ENCODE measurements around the gene TCTN1. TPM values are rescaled to one million over a fixed set of nuclear protein-coding genes. Genes with fewer than 3 reads are reported as not detected.

The TCTN1 gene
- polyA plus RNA-seq, 3 donors from 2014 or later: 5.2 to 11.1 (median 10.0) TPM

DNA sequence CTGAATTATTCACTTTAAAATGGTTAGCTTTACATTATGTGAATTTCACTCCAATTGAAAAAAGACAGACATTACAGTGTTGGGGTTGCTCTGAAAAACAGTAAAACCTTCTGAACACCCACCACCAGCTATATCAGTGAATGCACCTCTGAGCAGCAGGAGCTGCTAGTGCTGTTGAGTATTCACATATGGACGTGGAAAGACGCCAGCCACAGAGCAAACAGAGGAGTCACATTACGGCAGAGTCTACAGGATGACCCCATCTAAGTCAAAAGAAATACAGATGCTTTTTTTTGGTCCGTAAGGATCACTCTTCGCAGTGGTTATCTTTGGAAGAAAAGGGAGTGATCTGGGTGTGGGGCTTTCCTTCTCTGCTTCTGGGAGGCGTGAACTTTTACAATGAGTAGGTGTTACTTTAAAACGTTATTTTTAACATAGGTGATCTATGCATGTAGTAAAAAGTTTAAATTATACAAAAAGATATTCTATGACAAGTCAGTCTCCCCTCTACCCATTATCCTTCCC lies 70.4 kb downstream of the TCTN1 start:
- H3K4me3 Mint-ChIP-seq: no peak overlapping the region
- peaks cover 28 to 63% of the 10 kb centered on the region in 2 donors for H3K4me1 Mint-ChIP-seq
- peaks cover under 1 to 3% (median 2%) of the 10 kb centered on the region in 3 donors for H3K27me3 Mint-ChIP-seq (ENCODE audit: low read depth in 3 of 3)
- H3K9me3 Mint-ChIP-seq: no peaks in the 10 kb centered on the region
- peak overlapping the region in 1 of 6 donors; percentile 45 for H3K27ac Mint-ChIP-seq
- H3K36me3 Mint-ChIP-seq: peaks cover 15 to 24% (median 17%) of the 10 kb centered on the region in 3 donors
- no peak for DNase-seq

DNA sequence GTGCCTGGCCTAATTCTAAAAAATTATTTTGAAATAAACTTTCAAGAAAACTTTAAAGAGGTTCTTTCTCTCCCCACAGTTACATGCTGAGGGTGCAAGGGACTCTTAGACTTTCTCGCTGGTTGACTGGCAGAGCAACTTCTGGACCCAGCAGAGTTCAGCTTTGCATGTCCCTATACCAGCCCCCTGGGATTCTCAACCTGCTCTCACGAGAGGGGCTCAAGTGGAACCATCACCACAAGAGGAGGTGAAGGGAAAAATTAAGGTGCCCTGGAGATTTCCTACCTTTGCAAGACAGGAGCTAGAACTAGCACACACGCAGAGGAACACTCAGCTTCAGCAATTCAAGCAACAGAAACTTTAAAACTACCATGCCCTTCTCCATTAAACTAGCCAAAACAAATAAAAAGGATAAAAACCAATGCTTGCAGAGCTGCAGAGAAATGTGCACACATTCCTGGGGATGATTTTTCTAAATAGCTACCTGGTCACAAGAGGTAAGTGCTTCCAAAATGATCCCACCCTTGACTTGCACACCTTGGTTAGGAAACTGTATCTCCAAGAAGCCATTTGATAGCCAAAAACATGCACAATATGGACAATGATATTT lies 72.5 kb downstream of the TCTN1 start:
- H3K4me3 Mint-ChIP-seq: peak overlapping the region; percentile 82 to 88 (median 83)

DNA sequence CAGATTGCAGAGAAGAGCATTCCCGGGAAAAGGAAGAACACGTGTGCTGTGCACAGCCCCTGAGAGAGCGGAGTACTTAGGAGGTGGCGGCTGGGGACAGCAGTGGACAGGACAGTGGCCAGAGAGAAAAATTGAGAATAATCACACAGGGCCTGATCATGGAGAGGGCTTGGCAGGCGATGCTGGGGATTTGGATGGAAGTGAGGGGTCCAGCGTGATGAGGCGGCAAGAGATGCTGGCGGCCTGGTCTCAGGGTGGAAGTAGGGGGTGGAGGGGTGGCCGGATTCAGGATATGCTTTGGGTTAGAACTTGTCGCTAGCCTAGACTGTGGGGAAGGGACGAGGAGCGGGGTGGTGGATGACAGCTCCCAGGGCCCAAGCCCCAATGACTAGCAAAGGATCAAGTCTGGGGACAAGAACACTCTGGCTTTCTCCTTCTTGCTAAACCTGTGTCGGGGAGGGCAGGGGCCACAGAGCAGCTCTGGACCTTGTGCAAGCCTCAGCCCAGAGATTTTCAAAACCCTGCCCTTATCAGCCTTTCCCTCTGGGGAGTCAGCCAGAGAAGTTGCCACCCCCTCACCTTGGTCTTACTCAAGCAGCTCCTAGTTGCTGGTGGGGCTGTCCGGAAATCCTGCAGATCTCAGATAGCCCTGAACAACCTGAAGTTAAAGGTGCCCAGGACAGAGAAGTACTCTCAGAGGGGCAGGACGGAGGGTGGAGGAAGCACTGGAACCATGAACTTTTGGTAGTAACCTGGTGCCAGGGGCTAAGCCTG lies 73.7 kb downstream of the TCTN1 start:
- Mint-ChIP-seq H3K36me3 (peaks cover 11 to 19% (median 12%) of the 10 kb centered on the region in 3 donors), H3K9me3 (no peaks in the 10 kb centered on the region), H3K4me1 (peaks cover 35 to 70% of the 10 kb centered on the region in 2 donors), H3K27ac (peak overlapping the region in 5 of 6 donors; percentile 38 to 87 (median 78)), H3K27me3 (ENCODE audit: low read depth in 3 of 3) (peaks cover 2 to 8% (median 3%) of the 10 kb centered on the region in 3 donors), H3K4me3 (peak overlapping the region; percentile 82 to 88 (median 83))
- no peak for DNase-seq

More for the DNA sequence above, 72.5 kb downstream of the TCTN1 start:
- Mint-ChIP-seq H3K27ac (peak overlapping the region in 2 of 6 donors; percentile 62 to 78), H3K36me3 (peaks cover 15 to 24% (median 16%) of the 10 kb centered on the region in 3 donors), H3K9me3 (no peaks in the 10 kb centered on the region), H3K4me1 (peaks cover 33 to 67% of the 10 kb centered on the region in 2 donors), H3K27me3 (ENCODE audit: low read depth in 3 of 3) (peaks cover 2 to 6% (median 3%) of the 10 kb centered on the region in 3 donors)
- DNase-seq: no peak

DNA sequence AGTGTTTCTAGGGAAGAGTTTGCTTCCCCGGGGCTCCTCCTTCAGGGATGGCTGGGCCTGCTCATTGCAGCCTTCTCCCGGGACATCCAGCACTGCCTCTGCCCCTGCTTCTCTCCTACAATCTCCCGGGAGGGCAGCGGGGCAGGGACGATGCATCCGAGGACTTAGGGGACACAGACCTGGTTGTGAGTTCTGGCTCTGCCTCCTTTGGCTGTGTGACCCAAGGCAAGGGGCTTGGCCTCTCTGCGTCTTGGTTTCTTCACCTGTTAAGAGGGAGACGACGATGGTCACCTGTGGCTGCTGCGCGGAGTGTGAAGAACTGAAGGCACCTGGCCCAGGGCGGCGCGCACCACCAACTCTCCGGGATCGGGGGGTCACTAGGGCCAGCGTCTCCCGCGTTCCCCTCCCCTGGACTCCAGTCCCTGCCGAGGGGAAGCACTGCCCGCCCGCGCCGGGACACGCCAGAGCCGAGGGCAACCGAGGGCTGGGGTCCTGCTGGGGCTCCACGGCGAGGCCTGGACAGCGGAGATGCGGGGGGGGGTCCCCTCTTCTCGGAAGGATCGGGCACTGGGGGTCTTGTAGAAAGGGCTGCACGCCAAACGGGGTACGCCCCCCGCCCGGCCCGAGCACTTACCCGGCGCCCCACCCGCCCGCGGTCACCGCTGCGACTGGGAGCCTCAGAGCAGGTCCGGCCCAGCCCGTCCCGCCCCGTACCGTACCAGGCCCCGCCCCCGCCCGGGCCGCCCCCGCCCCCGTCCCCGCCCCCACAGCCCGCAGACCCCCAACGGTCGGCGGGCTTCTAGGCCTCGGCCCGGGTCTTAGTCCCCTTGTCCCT lies 74.7 kb downstream of the TCTN1 start, which contains the start of gene HVCN1:
Gene HVCN1, minus strand, starts transcription at position 670 of the 835 bp plus-strand sequence. CDS start 5,870 bp downstream, outside the sequence.
- Mint-ChIP-seq H3K36me3 (peaks cover 11 to 19% (median 12%) of the 10 kb centered on the region in 3 donors), H3K27ac (peak within 1 kb of the TSS; percentile 78 to 97 (median 92)), H3K4me1 (peaks cover 35 to 69% of the 10 kb centered on the region in 2 donors), H3K9me3 (no peaks in the 10 kb centered on the region), H3K27me3 (ENCODE audit: low read depth in 3 of 3) (peaks cover 2 to 8% (median 5%) of the 10 kb centered on the region in 3 donors), H3K4me3 (peak within 1 kb of the TSS; percentile 84 to 96 (median 89))
- DNase-seq: peak; percentile 48

DNA sequence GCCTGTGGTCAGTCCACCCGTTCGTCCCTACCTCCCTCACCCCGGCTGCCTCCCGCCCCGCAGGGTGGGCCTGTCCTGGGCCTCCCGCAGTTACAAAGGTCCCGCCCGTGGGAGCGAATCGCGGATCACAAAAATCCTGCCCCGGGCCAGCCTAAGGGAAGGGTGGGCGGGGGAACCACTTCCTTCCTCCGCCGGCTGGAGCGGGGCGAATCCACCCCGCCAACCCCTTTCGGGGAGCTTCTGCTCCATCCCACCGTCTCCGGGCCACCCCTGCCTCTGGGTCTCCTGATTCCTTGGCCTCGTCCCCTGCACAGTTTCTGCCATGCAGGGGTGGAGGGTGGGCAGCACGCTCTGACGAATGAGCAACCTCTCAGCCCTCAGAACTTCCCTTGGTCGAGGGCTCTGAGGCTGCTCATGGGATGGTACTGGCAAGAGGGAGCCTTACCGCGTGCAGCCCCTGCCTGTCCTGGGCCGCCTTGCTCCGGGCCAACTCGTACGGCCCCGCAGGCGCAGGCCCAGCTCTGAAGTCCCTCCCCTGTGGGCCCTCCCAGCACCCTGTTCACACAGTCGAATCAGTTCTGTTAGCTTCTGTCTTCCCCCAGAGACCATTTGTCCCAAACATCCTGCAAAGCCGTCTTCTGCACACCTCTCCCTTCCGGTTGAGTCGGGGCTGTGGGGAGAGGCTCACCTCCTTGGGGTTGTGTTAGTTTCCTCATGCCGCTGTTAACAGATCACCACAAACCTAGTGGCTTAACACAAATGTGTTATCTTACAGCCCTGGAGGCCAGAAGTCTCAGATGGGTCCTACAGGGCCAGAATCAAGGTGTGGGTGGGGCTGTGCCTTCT lies 75.6 kb downstream of the TCTN1 start:
- Mint-ChIP-seq H3K4me1 (peaks cover 35 to 65% of the 10 kb centered on the region in 2 donors), H3K27ac (peak overlapping the region; percentile 76 to 97 (median 92))

DNA sequence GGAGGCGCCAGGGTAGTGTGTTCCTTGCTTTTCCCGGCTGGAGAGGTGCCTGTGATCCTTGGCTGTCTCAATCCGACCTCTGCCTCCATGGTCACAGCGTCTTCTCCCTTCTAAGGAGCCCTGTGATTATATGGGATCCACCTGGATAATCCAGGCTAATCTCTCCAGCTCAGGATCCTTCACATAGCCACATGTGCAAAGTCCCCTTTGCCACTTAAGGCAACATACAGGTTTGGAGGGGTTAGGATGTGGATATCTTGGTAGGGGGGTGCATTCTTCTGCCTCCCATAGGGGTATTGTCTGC lies 76.2 kb downstream of the TCTN1 start:
- peaks cover 6 to 12% (median 9%) of the 10 kb centered on the region in 3 donors for H3K36me3 Mint-ChIP-seq
- DNase-seq: no peak
- H3K9me3 Mint-ChIP-seq: no peaks in the 10 kb centered on the region
- H3K27me3 Mint-ChIP-seq (ENCODE audit: low read depth in 3 of 3): peaks cover 2 to 8% (median 3%) of the 10 kb centered on the region in 3 donors
- peak overlapping the region; percentile 84 to 96 (median 89) for H3K4me3 Mint-ChIP-seq
- H3K4me1 Mint-ChIP-seq: peaks cover 35 to 61% of the 10 kb centered on the region in 2 donors
- H3K27ac Mint-ChIP-seq: peak overlapping the region; percentile 17 to 97 (median 90)

More for the DNA sequence above, 75.6 kb downstream of the TCTN1 start:
- Mint-ChIP-seq H3K36me3 (peaks cover 9 to 16% (median 11%) of the 10 kb centered on the region in 3 donors), H3K27me3 (ENCODE audit: low read depth in 3 of 3) (peaks cover 2 to 8% (median 3%) of the 10 kb centered on the region in 3 donors), H3K4me3 (peak overlapping the region; percentile 84 to 96 (median 89)), H3K9me3 (no peaks in the 10 kb centered on the region)
- peak; percentile 66 to 78 (median 71) for DNase-seq

DNA sequence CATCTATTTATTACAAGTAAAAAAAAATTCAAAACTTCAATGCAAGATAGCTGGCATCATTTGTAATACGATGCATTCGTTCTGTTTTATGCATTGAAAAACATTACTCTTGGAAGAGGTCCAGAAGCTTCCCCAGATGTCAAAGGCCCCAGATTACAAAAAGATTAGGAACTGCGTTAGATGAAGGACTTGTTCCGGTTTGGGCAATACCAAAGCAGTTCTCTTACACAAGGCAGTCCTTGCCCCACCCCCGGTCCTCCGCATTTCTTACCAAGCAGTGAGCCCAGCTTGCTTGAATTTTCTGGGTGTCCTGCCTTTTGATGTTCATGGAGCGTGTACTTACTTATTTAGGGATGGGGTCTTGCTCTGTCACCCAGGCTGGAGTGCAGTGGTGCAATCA lies 79.8 kb downstream of the TCTN1 start:
- H3K9me3 Mint-ChIP-seq: no peaks in the 10 kb centered on the region
- H3K36me3 Mint-ChIP-seq: no peaks in the 10 kb centered on the region
- H3K4me3 Mint-ChIP-seq: no peak overlapping the region
- no peak for DNase-seq
- peaks cover 2 to 6% (median 5%) of the 10 kb centered on the region in 3 donors for H3K27me3 Mint-ChIP-seq (ENCODE audit: low read depth in 3 of 3)
- peaks cover 20 to 41% of the 10 kb centered on the region in 2 donors for H3K4me1 Mint-ChIP-seq
- no peak overlapping the region for H3K27ac Mint-ChIP-seq

DNA sequence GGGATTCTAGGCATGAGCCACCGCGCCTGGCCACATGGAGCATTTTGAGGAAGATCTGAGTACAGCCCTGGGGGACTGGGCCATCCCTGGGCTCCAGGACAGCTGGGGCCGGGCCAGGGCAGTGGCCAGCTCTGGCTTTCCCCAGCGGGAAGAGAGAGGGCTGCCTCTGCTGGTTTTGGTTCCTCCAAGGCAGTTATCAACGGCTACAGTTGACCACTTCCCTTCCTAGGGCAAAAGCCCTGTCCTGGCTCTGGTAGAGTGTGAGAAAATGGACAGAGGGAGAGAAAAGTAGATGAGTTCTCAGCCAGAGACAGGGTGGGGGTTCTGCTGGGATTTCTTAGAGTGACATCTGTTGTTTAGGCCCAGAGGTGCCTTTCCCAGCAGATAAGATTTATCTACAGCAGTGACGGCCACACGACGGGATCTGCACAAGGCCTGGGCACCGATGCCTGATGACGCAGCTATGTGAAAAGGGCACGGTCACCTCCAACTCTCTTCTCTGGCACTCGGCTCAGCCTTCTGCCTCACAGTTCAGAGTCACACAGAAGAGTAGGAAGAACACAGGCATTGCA lies 80.5 kb downstream of the TCTN1 start:
- DNase-seq: no peak
- peak overlapping the region in 3 of 6 donors; percentile 40 to 79 (median 53) for H3K27ac Mint-ChIP-seq
- H3K4me3 Mint-ChIP-seq: peak overlapping the region in 1 of 5 donors; percentile 21
- no peaks in the 10 kb centered on the region for H3K9me3 Mint-ChIP-seq
- peaks cover 19 to 40% of the 10 kb centered on the region in 2 donors for H3K4me1 Mint-ChIP-seq
- peaks cover under 1 to 5% (median 5%) of the 10 kb centered on the region in 3 donors for H3K27me3 Mint-ChIP-seq (ENCODE audit: low read depth in 3 of 3)
- H3K36me3 Mint-ChIP-seq: no peaks in the 10 kb centered on the region

DNA sequence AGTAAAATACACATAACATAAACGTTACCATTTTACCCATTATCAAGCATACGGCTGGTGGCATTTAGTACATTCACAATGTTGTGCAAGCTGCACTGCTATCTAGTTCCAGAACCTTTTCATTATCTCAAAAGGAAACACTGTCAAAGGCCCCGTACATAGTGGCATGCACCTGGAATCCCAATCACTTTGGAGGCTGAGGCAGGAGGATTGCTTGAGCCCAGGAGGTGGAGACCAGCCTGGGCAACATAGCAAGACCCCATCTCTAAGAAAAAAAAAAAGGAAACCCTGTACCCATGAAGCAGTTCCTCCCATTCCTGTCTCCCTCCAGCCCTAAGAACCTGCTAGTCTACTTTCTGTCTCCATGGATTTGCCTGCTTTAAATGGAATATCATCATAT lies 82.4 kb downstream of the TCTN1 start:
- DNase-seq: no peak
- Mint-ChIP-seq H3K4me3 (no peak overlapping the region), H3K27me3 (ENCODE audit: low read depth in 3 of 3) (peaks cover 0 to 3% (median 3%) of the 10 kb centered on the region in 3 donors), H3K27ac (peak overlapping the region in 1 of 6 donors; percentile 47), H3K36me3 (no peaks in the 10 kb centered on the region), H3K4me1 (peaks cover 8 to 29% of the 10 kb centered on the region in 2 donors), H3K9me3 (no peaks in the 10 kb centered on the region)

DNA sequence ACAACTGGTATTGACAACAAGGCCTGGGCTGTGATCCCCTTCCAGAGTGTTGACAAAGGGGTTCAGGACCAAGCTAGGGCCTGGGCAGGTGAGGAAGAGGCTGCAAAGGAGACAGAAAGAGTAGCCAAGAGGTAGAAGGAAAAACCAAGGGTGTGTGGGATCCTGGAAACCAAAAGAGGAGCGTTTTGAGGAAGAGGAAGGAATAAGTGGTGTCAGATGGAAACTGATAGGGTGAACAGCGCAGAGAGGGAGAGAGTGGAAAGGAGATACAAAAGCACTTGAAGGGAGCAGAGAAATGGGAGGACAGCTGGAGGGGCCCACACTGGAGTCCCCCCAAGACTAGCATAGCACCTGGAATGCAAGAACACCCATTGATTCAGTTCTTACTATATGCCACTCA lies 83.3 kb downstream of the TCTN1 start:
- no peaks in the 10 kb centered on the region for H3K36me3 Mint-ChIP-seq
- H3K9me3 Mint-ChIP-seq: no peaks in the 10 kb centered on the region
- H3K27me3 Mint-ChIP-seq (ENCODE audit: low read depth in 3 of 3): peaks cover 0 to 3% (median 2%) of the 10 kb centered on the region in 3 donors
- no peak overlapping the region for H3K4me3 Mint-ChIP-seq
- H3K4me1 Mint-ChIP-seq: peaks cover 6 to 19% of the 10 kb centered on the region in 2 donors
- H3K27ac Mint-ChIP-seq: peak overlapping the region in 3 of 6 donors; percentile 21 to 60 (median 51)
- DNase-seq: no peak

DNA sequence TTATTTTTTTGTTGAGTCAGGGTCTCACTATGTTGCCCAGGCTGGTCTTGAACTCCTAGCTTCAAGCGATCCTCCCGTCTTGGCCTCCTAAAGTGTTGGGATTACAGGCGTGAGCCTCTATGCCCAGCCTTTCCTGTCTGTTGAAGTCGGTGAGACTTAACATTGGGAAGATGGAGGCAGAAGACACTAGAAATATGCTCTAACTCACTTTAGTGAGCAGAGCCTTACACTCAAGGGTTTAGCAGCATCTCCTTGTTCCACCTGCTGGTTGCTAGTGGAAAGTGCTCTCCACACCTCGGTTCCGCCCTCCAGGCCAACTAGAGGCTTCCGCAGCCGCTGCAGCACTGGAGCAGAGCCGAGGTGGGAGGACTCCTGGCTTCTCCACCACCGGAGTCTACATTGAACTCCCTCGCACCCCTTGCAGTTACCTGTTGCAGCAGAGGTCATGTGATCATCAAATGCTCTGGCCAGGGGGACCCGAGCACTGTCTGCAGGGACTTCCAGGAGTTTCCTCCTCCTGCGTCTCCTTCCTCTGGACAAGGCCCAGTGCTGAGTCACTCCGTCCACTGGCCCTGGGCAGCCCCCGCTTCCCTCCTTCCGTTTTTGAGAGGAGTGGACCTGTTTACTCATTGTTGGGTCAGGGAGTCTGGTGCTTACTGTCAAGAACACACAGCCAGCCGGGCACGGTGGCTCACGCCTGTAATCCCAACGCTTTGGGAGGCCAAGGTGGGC lies 84.4 kb downstream of the TCTN1 start:
- H3K27ac Mint-ChIP-seq: peak overlapping the region in 5 of 6 donors; percentile 21 to 81 (median 71)
- H3K36me3 Mint-ChIP-seq: no peaks in the 10 kb centered on the region
- no peaks in the 10 kb centered on the region for H3K9me3 Mint-ChIP-seq
- H3K4me3 Mint-ChIP-seq: peak overlapping the region in 2 of 5 donors; percentile 36 to 44
- peak; percentile 71 to 77 (median 76) for DNase-seq
- H3K4me1 Mint-ChIP-seq: peaks cover 6 to 19% of the 10 kb centered on the region in 2 donors
- H3K27me3 Mint-ChIP-seq (ENCODE audit: low read depth in 3 of 3): peaks cover 0 to 3% (median 2%) of the 10 kb centered on the region in 3 donors

Data from immature natural killer cell (primary cell).